GM12878 (cell line): ENCODE data around the gene EPAS1.

Source experiments
- CBX3 ChIP-seq: fragments of 200-600 bp; sonication (generic); IDR thresholded peaks from 2 replicates; pipeline ENCODE4 v1.6.1; 2016; ENCODE audit warnings: low read depth, borderline replicate concordance
- CREB1 ChIP-seq: IDR thresholded peaks from 2 replicates; pipeline ENCODE4 v1.6.1; 2012; ENCODE audit warnings: low read depth, mild to moderate bottlenecking, inconsistent platforms
- EP300 ChIP-seq, 2 experiments: fragments of 150-350 bp in 1 of 2; IDR thresholded peaks; 2 replicates each; pipeline ENCODE4 v1.6.1; 2011 to 2012; ENCODE audit warnings: low read depth in 2 of 2, low read length in 2 of 2, borderline replicate concordance in 1 of 2, improper control_type of control experiment in 1 of 2, inconsistent platforms in 1 of 2; ENCODE audit not compliant: control insufficient read depth in 1 of 2
- ETV6 ChIP-seq, 2 experiments: fragments of 450-650 bp in 1 of 2; IDR thresholded peaks in 1 of 2; conservative IDR thresholded peaks in 1 of 2; 2 replicates each; pipeline ENCODE4 v1.6.1; 2014; ENCODE audit warnings: antibody characterized with exemption in 1 of 2, borderline replicate concordance in 1 of 2, low read depth in 1 of 2, mild to moderate bottlenecking in 1 of 2, moderate library complexity in 1 of 2
- KLF5 ChIP-seq: fragments of 450-650 bp; IDR thresholded peaks from 2 replicates; pipeline ENCODE4 v1.6.1; 2014; ENCODE audit warnings: mild to moderate bottlenecking; ENCODE audit not compliant: partially characterized antibody
- MYC ChIP-seq: IDR thresholded peaks from 2 replicates; pipeline ENCODE4 v1.6.1; 2011; ENCODE audit warnings: mild to moderate bottlenecking, low read length, moderate library complexity, inconsistent platforms; ENCODE audit not compliant: insufficient read depth, insufficient replicate concordance, insufficient read length, severe bottlenecking
- POLR2A ChIP-seq: IDR thresholded peaks from 2 replicates; pipeline ENCODE4 v1.6.1; 2011; ENCODE audit warnings: low read depth, mild to moderate bottlenecking, low read length
- POU2F2 ChIP-seq: IDR thresholded peaks from 3 replicates; pipeline ENCODE4 v1.6.1; 2011; ENCODE audit warnings: low read depth, mild to moderate bottlenecking, low read length, borderline replicate concordance
- SIN3A ChIP-seq: IDR thresholded peaks from 2 replicates; pipeline ENCODE4 v1.6.1; 2012; ENCODE audit warnings: low read depth, low read length, improper control_type of control experiment
- SIX5 ChIP-seq: IDR thresholded peaks from 2 replicates; pipeline ENCODE4 v1.6.1; 2011; ENCODE audit warnings: mild to moderate bottlenecking, low read depth, low read length, moderate library complexity; ENCODE audit not compliant: severe bottlenecking
- SPI1 ChIP-seq: IDR thresholded peaks from 2 replicates; pipeline ENCODE4 v1.6.1; 2011; ENCODE audit warnings: low read depth, mild to moderate bottlenecking, low read length, moderate library complexity, borderline replicate concordance; ENCODE audit not compliant: insufficient read depth
- SRF ChIP-seq, 2 experiments: IDR thresholded peaks; 2 replicates each; pipeline ENCODE4 v1.6.1; 2011; ENCODE audit warnings: low read depth in 2 of 2, low read length in 2 of 2, mild to moderate bottlenecking in 1 of 2, moderate library complexity in 1 of 2
- TAF1 ChIP-seq: IDR thresholded peaks from 2 replicates; pipeline ENCODE4 v1.6.1; 2011; ENCODE audit warnings: mild to moderate bottlenecking, low read depth, low read length, borderline replicate concordance
- ZBTB33 ChIP-seq: fragments of 450-650 bp; IDR thresholded peaks from 2 replicates; pipeline ENCODE4 v1.6.1; 2017; ENCODE audit warnings: mild to moderate bottlenecking

GRCh38 chr2:46388881-46389280, 91.7 kb downstream of the EPAS1 start:
- TF ChIP-seq ETV6 (conservative IDR thresholded peaks at IDR 0.05 in 1 of 2, IDR thresholded peaks at IDR 0.05 in 1 of 2; ENCODE audit: borderline replicate concordance in 1 of 2, low read depth in 1 of 2) (no peak), SRF (IDR thresholded peaks at IDR 0.05; ENCODE audit: low read depth in 2 of 2, low read length in 2 of 2) (no peak), KLF5 (no peak), SIX5 (no peak), POU2F2 (no peak), POLR2A (no peak), CBX3 (no peak), ZBTB33 (no peak), MYC (no peak), TAF1 (no peak), EP300 (IDR thresholded peaks at IDR 0.05; ENCODE audit: borderline replicate concordance in 1 of 2, control insufficient read depth in 1 of 2, low read depth in 2 of 2, low read length in 2 of 2) (no peak), SPI1 (no peak), SIN3A (no peak), CREB1 (no peak)
